Vagina (tissue), 2 donors: ENCODE measurements around the gene CENPT.

Experiments
- CTCF ChIP-seq, 3 experiments: fragments of 450-650 bp in 2 of 3; fragments of 200-600 bp in 1 of 3; sonication (generic) in 1 of 3; IDR thresholded peaks; one replicate each; pipeline ENCODE4 v1.5.1; 2017 to 2019; ENCODE audit warnings: antibody characterized with exemption in 3 of 3, mild to moderate bottlenecking in 2 of 3, moderate library complexity in 2 of 3
- POLR2A ChIP-seq, 2 donors: fragments of 450-650 bp; IDR thresholded peaks; one replicate each; pipeline ENCODE4 v1.6.1; 2017; ENCODE audit warnings: antibody characterized with exemption in 2 of 2, mild to moderate bottlenecking in 2 of 2, moderate library complexity in 2 of 2

GRCh38 chr16:67888331-67888730 lies 40.8 kb upstream of the CENPT start:
- no peak for TF ChIP-seq POLR2A (IDR thresholded peaks at IDR 0.05)
- TF ChIP-seq CTCF (IDR thresholded peaks at IDR 0.05): no peak
